Smooth muscle cell of the brain vasculature (primary cell): Measurements from ENCODE around the gene FAM162A.

Experiments used
- DNase-seq: peaks from one replicate; pipeline ENCODE4 v3.0.0-alpha.2; 2012; ENCODE audit warnings: low read depth, low spot score

The FAM162A gene

DNA sequence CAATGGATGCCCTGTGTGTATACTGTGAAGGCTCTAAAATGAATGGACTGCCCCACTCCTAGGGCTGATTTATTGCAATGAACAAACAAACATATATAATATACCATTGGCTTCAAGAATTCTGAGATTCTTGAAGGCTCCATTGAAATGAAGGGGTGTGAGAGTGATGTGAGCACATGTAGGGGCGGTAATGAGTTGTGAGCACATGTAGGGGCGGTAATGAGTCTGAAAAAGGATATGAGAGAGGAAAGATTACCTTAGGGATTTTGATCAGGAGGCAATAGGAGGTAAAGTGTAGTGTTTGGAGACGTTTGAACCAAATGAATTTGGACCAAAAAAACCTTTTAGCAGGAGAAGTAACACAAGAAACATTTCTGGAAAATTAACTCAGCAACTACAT is 3.7 kb downstream of the FAM162A start:
- DNase-seq, result no peak

DNA sequence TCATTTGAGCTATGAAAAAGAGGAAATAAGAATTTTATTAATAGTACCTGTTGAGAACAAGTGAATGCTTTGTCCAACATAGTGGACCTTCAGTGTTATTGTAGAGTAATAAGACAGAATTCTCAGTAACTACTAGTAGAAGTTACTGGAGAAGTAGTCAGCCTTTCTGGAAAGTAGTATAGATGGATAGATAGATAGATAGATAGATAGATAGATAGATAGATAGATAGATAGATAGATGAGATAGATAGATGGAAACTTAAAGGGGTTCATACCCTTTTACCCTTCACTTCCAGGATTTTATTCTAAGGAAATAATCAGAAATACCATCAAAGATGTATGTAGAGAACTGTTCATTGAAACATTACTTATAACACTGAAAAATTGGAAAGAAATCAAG is 5.2 kb downstream of the FAM162A start:
- no peak for DNase-seq

DNA sequence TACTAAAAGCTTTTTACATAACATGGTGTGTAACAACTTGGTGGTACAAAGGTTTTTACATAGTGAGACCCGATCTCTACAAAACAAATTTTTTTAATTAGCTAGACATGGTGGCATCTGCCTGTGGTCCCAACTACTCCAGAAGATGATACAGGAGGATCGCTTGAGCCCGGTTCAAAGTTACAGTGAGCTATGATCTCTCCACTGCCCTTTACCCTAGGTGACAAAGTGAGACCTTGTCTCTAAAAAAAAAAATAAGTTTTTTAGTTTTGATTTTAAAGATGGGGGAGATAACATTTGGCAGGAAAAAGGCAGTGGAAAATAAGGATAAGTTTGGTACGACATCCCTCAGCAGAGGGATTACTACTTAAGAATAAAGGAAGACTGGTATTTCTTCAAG is 5.9 kb downstream of the FAM162A start:
- no peak for DNase-seq

DNA sequence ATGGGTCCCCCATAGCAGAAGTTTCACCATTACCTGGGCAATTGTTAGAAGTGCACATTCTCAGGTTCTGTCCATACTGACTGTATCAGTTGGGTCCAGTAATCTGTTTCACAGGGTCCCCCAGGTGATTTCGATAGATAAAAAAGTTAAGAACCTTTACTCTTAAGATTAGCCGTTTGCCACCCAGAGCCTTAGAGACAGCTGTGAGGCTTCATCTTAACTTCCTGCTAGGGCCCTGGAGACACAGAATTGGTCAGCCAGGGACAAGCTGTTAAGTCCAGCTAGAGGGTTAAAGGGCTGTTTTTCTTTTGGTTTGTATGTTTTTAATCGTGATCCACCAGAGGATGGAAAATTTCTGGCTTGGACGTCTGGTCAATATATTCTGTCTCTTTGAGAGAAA is 6.7 kb downstream of the FAM162A start:
- no peak for DNase-seq

DNA sequence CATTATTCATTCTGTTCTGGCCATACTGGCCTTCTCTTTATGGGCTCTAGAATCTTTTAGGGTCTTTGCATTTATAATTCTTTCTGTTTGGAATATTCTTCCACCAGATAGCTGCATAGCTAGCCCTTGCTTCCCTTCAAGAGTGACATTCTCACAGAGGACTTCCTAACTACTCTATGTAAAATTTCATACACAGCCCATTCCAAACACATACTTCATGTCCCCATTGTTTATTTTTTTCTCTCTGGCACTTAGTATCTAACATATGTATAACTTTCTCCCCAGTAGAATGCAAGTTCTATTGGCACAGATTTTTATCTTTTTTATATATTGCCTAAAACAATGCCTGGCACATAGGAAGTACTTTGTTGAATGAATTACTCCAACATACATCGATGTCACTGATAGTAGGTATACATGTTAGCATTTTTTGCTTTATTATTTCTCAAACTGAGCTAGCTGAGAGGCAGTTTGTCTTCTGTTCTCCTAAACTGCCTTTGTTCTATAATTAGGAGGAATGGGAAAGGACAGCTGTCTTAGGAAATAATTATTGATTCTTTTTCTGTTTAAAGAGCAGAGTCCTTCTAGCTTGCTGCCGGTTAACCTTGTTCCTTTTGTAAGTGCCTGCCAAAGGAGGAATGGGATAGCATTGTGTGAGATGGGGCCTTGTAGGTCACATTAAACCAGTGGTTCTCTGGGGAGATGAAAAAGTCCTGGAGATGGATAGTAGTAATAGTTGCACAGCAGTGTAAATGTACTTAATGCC is 7.9 kb downstream of the FAM162A start:
- DNase-seq, result no peak

DNA sequence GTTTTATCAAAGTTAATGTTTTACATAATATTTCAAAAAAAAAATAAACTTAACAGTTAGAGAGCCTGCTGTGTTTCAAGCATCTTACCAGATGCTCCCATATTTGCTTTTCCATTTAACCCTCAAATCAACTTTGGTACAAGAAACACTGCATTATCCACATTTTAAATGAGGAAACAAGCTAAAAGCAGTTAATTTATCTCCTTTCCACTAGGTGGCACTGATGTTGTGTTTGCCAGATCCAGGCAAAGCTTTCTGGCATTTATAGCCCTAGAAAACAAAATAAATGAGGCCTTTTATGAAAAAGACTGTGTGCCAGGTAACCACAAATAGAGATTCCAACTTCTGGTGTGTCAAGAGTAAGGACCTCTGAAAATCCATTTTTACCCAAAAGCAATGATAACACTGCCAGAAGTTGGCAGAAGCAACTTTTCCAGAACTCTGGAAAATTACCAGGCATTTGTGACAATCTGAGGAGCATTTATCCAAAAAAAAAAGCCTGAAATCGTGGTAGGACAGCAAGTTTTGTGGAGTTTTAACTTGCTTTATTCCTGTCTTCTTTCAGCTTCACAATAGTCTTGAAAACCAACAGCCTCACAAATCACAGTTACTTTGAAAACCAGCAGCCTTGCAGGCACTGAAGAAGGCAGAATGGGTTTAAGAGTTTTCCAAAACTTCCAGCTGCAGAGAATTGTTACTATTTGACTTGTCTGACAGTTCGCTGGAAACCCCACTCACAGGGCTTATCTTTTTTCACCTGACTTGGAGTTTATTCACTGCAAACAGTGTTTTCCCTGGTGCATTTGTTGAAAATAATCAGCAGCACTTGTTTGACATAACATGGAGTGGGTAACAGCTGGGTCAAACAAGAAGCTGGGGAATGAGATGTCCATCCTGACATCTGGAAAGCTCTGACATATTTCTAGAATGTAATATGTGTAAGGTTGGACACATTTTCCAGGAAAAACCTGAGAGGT is 9.2 kb downstream of the FAM162A start:
- peak; percentile 13 for DNase-seq

DNA sequence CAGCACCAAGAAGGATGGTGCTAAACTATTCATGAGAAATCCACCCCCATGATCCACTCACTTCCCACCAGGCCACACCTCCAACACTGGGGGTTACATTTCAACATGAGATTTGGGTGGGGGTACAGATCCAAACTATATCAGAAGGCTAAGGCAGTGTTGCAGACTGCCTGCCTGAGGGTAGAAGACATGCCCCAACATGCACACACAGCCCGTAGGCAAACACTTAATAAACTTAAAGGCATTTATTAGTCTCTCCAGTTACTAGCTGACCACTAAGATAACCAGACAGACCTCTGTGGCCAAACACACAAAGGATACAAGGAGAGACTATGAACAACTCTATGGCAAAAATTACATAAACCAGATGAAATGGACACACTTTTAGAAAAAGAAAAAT is 10.2 kb downstream of the FAM162A start:
- no peak for DNase-seq

DNA sequence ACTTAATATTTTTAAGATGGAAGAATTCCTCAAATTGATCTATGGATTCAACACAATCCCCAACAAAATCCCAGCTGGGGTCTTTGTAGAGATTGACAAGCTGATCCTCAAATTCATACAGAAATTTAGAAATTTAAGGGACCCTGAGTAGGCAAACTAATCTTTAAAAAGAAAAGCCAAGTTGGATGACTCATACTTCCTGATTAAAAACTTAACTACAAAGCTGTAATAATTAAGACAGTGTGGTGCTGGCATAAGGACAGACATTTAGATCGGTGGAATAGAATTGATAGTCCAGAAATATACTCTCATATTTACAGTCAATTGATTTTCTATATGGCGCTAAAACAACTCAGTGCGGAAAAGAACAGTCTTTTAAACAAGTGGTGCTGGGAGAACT is 11.6 kb downstream of the FAM162A start:
- DNase-seq, result no peak

DNA sequence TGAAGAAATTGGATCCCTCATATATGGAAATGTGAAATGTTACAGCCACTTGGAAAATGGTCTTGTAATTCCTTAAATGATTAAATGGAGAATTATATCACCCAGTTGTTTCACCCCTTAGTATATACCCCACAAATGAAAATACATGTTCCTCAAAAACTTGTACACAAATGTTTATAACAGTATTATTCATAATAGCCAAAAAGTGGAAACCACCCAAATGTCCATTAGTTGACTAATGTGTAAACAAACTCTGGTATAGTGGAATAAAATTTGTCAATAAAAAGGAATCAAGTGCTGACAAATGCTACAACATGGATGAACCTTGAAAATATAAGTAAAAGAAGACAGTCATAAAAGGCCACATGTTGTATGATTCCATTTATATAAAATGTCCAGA is 12.5 kb downstream of the FAM162A start:
- no peak for DNase-seq

DNA sequence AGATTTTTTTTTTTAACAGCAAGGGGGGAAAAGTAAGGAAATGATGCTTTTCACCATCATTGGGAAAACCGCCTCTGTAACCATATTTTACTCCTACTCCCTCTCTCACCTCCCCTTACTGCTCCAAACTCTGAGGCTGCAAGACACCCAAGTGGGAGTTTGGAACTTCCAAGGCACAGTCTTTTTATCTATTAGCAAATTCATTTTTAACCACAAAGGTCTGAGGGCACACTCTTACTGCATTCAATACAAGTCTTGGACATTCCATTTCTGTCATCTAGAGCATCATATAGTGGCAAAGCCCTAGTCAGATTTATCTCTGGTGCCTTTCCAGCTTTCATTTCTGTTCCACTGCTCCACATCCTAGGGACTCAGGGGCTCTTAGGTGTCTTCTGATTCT is 13.2 kb downstream of the FAM162A start:
- no peak for DNase-seq

DNA sequence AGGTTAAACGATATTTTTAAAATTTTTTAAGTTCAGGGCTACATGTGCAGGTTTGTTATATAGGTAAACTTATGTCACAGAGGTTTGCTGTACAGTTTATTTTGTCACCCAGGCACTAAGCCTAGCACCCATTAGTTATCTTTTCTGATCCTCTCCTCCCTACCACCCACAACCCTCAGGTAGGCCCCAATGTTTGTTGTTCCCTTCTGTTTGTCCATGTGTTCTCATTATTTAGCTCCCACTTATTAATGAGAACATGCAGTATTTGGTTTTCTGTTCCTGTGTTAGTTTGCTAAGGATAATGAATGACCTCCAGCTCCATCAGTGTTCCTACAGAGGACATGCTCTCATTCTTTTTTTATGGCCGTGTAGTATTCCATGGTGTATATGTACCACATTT is 14.9 kb downstream of the FAM162A start:
- DNase-seq, result no peak

DNA sequence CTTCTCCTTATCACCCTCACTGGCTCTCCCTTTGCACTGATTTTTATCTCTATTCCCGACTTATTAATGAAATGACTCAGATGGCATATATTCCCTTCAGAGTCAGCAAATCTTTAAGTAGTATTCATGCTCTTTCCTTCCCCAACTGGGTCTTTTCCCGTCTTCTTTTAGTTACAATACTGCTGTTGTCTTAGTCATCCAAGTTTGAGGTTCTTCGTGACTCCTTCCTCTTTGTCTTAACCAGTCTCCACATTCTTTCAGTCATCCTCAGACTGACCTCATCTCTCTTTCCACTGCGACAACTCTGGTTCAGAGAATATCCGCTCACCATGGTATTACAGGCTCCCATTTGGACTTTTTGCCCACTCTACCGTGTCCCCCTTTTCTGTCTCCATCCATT is 19.5 kb downstream of the FAM162A start:
- DNase-seq, result no peak

DNA sequence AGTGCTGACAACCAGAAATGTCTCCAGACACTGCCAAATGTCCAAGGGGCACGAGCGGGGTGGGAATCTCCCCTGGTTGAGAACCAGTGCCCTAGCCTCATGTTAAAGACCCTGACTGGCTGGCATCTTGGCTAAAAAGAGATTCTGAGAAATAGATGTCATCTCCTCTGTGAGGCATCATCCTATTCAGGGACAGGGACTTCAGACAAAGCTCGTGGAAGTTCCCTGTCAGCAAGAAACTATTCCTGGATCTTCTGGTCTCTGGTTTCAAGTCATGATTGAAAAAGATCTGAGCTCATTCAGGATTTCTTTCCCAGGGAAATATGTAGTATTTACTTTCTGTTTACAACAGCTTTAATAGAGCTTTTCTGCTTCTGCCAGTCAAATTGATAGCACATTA is 21.0 kb downstream of the FAM162A start:
- no peak for DNase-seq

DNA sequence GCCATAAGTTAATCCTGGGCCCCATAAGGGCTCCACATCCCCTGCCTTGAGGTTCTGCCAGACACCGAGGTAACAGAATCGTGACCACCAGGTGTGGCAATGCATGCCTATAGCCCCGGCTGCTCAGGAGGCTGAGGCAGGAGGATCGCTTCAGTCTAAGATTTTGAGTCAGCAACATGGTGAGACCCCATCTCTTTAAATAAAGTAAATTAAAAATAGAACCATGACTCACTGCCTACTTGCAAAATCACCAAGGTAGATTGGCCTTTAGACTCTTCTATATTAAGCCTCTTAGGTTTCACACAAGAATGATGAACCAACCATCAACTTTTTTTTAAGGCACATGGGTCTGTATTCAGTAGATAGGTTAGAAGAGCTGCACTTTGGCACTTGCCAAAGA is 22.2 kb downstream of the FAM162A start:
- DNase-seq, result no peak

DNA sequence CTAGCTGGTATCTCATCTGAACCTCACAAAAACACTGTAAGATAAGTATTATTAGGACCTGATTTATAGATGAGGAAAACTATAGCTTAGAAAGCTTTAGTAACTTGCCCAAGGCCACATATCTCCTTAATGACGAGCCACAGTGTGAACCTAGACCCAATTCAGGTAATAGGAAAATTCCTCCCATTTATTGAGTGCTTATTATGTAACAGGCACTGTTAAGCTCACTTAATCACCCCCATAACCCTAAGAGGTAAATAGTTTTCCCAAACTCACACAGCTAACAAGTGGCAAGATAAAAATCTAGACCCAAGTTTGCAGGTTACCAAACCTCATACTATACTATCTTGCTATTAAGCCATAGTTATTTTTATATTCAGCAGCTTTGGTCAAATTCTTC is 24.0 kb downstream of the FAM162A start:
- DNase-seq, result no peak

DNA sequence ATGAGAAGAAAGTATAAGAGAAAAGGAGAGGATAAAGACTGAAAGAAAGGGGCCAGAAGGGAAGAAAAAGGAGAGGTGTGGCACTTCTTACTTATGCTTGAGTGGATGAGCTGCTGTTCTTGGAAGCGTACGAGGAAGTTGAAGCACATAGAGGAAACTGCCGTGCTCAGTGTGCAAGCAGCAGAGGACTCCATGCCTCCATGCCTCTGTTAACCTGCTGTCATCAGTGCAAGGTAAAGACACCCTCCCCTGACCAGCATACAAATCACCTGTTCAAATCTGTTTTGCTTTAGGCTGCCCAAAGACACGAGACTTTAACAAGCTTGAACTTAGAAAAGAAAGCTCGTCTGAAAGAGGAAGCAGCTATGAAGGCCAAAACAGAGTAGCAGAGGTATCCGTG is 25.5 kb downstream of the FAM162A start:
- DNase-seq, result no peak

DNA sequence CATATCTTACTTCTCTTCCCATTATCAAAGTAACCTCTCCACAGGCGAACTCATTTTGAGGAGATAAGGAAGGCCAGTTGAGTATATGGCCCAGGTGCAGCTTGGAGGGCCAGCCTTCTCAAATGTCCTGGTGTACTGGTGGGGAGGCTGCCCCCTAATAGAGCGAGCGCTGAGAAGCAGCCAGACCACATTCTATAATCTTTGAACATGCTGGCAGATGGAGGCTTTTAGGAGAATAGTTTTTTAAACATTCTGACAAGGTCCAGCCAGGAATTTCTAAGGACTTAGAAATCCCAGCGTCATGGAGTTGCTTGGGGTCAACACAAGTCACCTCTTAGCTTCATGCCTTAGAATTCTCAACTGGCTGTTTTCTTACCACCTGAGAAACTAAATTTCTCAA is 26.1 kb downstream of the FAM162A start:
- DNase-seq, result no peak

DNA sequence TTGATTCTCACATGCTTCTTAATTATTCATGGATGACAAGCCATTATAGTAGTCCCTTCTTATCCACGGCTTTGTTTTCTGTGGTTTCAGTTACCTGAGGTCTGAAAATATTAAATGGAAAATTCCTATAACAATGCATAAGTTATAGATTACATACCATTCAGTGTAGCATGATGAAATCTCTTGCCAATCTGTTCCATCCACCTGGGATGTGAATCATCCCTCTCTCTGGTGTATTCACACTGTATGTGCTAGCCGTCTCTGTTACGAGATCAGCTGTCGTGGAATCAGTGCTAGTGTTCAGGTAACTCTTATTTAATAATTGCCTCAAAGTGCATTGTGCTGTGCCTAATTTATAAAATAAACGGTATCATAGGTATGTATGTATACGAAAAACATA is 26.7 kb downstream of the FAM162A start:
- DNase-seq, result no peak

DNA sequence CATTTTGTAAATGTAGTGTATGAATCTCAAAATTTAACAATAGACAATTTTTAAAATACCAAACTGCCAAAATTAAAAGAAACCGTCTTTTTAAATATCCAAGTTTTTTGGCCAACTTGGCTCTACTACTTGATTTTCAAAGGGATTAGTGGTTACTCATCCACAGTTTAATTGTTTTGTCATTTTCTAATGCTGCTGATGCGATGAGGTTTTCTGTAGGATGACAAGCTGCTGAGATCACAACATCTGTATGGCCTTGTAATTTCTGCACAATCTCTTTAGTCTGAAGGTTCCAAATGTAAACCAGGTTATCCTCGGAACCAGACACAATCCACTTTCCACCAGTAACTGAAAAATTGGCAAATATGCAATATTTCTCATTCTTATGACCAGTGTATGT is 30.4 kb downstream of the FAM162A start:
- no peak for DNase-seq

DNA sequence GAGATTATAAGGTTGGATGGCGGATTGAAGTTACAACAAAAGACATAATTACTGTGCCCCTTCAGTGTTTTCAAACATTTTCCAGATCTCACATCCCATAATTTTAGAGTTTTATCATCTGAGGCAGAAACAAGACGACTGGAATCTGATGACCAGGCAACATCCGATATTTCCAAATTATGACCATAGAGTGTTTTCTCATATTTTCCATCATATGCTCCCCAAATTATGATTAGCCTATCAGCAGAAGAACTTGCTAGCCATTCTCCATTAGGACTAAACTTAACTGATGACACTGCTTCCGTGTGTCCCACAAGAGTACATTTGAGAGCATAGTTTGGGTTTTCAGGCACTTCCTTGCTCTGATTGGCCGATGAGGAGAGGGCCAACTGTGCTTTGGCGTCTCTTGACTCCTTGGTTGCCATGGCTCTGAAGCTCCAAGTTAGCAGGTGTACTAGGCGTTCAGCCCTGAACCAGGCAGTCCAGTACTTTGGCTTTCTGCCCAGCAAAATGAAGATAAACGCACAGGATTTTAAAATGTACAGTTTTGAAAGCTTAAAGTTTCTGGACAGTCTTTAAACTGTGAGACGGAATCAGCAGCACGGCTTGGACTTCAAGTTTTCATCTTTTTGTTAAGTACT is 31.2 kb downstream of the FAM162A start:
- DNase-seq, result peak; percentile 4

DNA sequence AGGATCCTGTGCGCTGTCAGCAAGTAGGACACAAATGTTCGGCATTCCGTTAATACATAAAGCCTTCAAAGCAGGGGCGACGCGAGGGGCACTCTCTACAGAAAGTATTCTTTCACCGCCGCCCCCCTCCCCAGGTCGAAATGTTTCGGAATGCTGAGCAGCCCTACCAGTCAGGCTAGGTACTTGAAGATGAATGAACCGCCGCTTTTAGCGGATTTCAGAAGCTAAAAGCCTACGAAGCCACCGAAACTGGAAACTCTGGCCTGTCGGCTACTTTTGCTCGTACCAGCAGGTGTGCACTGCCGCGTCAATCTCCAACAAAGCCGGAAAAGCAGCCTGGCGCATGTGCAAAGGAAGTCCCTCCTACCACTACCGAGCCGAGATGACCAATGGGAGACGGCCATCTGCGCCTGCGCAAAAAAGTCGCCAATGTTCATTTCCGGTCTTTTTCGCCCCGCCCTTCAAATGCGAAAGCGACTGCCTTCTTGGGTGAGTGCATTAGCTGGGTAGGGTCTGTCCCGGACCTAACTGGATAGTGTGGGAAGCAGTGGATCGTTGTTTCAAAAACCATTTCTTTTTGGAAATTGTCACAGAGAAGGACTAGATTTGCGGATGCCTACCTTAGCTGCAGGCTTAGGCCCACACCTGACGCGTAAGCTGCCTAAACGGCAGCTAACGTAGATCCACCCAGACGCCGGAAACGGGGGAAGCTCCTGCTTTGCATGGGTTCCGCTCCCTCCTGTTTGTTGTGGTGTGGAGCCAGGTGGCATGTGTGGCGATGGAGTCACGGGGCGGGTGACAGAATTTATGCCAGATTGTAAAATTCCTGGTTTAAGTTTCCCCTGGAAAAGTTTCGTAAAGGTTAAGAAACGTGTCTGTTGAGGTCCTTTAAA is 32.0 kb downstream of the FAM162A start, which contains the start of gene WDR5B:
TSS of gene WDR5B (minus strand) at position 301 of the 893 bp plus-strand sequence. CDS start 534 bp downstream, outside the sequence.
- DNase-seq, result peak; percentile 97
